GM12878 (cell line): ENCODE measurements around the gene HIP1. TPM values are rescaled to one million over a fixed set of nuclear protein-coding genes. Genes with fewer than 3 reads are reported as not detected.

Experiments used
- ATAC-seq: fragments of 200-7000 bp; cut with Tn5 transposase; 3 replicates; pipeline ENCODE4 v1.9.1; 2020; ENCODE audit warnings: mild to moderate bottlenecking, moderate library complexity
- BruUV-seq: library from RNA; stranded (reverse); fragments of 400-500 nt; replicated peaks from 2 replicates; lab custom pipeline; 2021; lab: Mats Ljungman, UMichigan
- CTCF ChIA-PET: fragments of 300-600 bp; sonication (Branson Sonifier 250); formaldehyde crosslinking; extraction: SDS; loops from one replicate; lab custom pipeline; 2021; ENCODE audit warnings: inconsistent platforms; lab: Yijun Ruan, JAX
- POLR2A ChIA-PET: fragments of 350-600 bp; formaldehyde crosslinking; extraction: SDS; loops from one replicate; lab custom pipeline; 2021; ENCODE audit warnings: inconsistent platforms; lab: Charles Lee
- RAD21 ChIA-PET: fragments of 300-600 bp; sonication (Branson Sonifier 250); formaldehyde crosslinking; loops from one replicate; lab custom pipeline; 2023; ENCODE audit warnings: antibody characterized with exemption; ENCODE audit not compliant: unreplicated experiment; lab: Charles Lee
- SMC1A ChIA-PET: fragments of 300-600 bp; sonication (Branson Sonifier 250); formaldehyde crosslinking; loops from one replicate; lab custom pipeline; 2023; ENCODE audit not compliant: unreplicated experiment, uncharacterized antibody; lab: Charles Lee
- DNase-seq: peaks from one replicate; pipeline ENCODE4 v3.0.0-alpha.2; 2011; ENCODE audit warnings: low read depth, low spot score
- FAIRE-seq: peaks from 3 replicates; lab custom pipeline; 2011; peaks lifted over from hg19 to GRCh38; lab: Jason Lieb, UNC
- H2AFZ ChIP-seq: 2 replicates; pipeline ENCODE4 v1.6.0; 2011; ENCODE audit warnings: low read depth, low read length, control low read depth; ENCODE audit not compliant: control insufficient read depth
- H3K27ac ChIP-seq: 2 replicates; pipeline ENCODE4 v1.5.1; 2011; ENCODE audit warnings: control low read depth; ENCODE audit not compliant: control insufficient read depth, insufficient read depth
- H3K27me3 ChIP-seq, 2 experiments: replicated peaks in 1 of 2; 2 replicates each; pipeline versions ENCODE4 v1.6.0 to v1.6.1; 2011; ENCODE audit warnings: low read length in 1 of 2; ENCODE audit not compliant: control insufficient read depth in 2 of 2, insufficient read depth in 2 of 2
- H3K36me3 ChIP-seq, 2 experiments: 2 replicates each; pipeline ENCODE4 v1.5.1; 2011; ENCODE audit warnings: low read length in 1 of 2; ENCODE audit not compliant: control insufficient read depth in 2 of 2, insufficient read depth in 2 of 2
- H3K4me1 ChIP-seq: 2 replicates; pipeline ENCODE4 v1.6.1; 2011; ENCODE audit warnings: mild to moderate bottlenecking, low read length, moderate library complexity, mixed read lengths; ENCODE audit not compliant: control insufficient read depth, insufficient read depth
- H3K4me2 ChIP-seq: 2 replicates; pipeline ENCODE4 v1.6.0; 2011; ENCODE audit warnings: control low read depth; ENCODE audit not compliant: control insufficient read depth, insufficient read depth
- H3K4me3 ChIP-seq: fragments of 200-600 bp; sonication (generic); 2 replicates; pipeline ENCODE4 v1.5.1; 2016
- H3K79me2 ChIP-seq: 2 replicates; pipeline ENCODE4 v1.6.0; 2011; ENCODE audit warnings: low read length; ENCODE audit not compliant: control insufficient read depth, insufficient read depth
- H3K9ac ChIP-seq: 2 replicates; pipeline ENCODE4 v1.8.0; 2011; ENCODE audit warnings: low read length, control low read depth, mixed read lengths; ENCODE audit not compliant: control insufficient read depth, insufficient read depth
- H3K9me3 ChIP-seq: replicated peaks from 3 replicates; pipeline ENCODE4 v1.5.1; 2011; ENCODE audit warnings: mild to moderate bottlenecking, low read length; ENCODE audit not compliant: control insufficient read depth, insufficient read depth
- H4K20me1 ChIP-seq: 2 replicates; pipeline ENCODE4 v1.6.0; 2011; ENCODE audit not compliant: control insufficient read depth, insufficient read depth
- IRF3 ChIP-seq: fragments of 450-650 bp; IDR thresholded peaks from 2 replicates; pipeline ENCODE4 v1.6.1; 2014; ENCODE audit warnings: mild to moderate bottlenecking
- RELA ChIP-seq: fragments of 450-650 bp; IDR thresholded peaks from 2 replicates; pipeline ENCODE4 v1.8.0; 2014; ENCODE audit warnings: borderline replicate concordance; ENCODE audit not compliant: partially characterized antibody
- REST ChIP-seq: IDR thresholded peaks from 2 replicates; pipeline ENCODE4 v1.6.1; 2012; ENCODE audit warnings: mild to moderate bottlenecking, low read depth, low read length
- WGBS: methylation state at CpG from one replicate; pipeline ENCODE4 v1.1.6; 2016; ENCODE audit warnings: low lambda C conversion rate; ENCODE audit not compliant: insufficient replicate concordance, insufficient coverage; ENCODE audit errors: missing lambda C conversion rate; 5-methylcytosine and 5-hydroxymethylcytosine counted together
- in situ Hi-C: fragments of 300-500 bp; cut with MboI; formaldehyde crosslinking; loops from 9 replicates; pipeline ENCODE4 v1.14.3; 2018; ENCODE audit warnings: mixed read lengths
- intact Hi-C: fragments of 100-400 bp; cut with micrococcal nuclease; formaldehyde crosslinking; loops from one replicate; pipeline ENCODE4 v1.14.2; 2022; ENCODE audit not compliant: unreplicated experiment
- polyA plus RNA-seq, 11 experiments: library from polyadenylated mRNA; depleted of rRNA in 4 of 11; unstranded in 6 of 11; stranded (reverse) in 5 of 11; fragments of >200 nt; fragmentation: Nextera tagmentation in 4 of 11; fragmentation: Illumina TruSeq in 1 of 11; extraction: Ambion mirVana in 4 of 11; extraction: Trizol in 1 of 11; gene quantifications; 1 replicate in 1 of 11; 2 replicates in 10 of 11; pipeline versions ENCODE4 v1.2.1 to v1.2.3, GENCODE V29; 2011 to 2016; ENCODE audit warnings: inconsistent platforms in 2 of 11, missing spikeins in 2 of 11, low read depth in 1 of 11
- total RNA-seq, 4 experiments: library from RNA; depleted of rRNA in 3 of 4; stranded (reverse); fragments of >200 nt in 3 of 4; fragmentation: Illumina TruSeq in 1 of 4; extraction: Trizol in 1 of 4; gene quantifications; 2 replicates each; pipeline versions ENCODE4 v1.2.1 to v1.2.3, GENCODE V29; 2013 to 2021

HIP1 gene
- total and polyA plus RNA-seq, 10 of the 15 experiments (the other 5 are each of a cell fraction or from before 2014, with no cell fraction given): 1.2 to 9.7 (median 3.2) TPM

GRCh38 chr7:75572396-75572795 lies 166.3 kb downstream of the HIP1 start:
- TF ChIP-seq RELA: no peak
- no peak for TF ChIP-seq REST
- TF ChIP-seq IRF3: no peak
- no peaks in the 10 kb centered on the region for H4K20me1 ChIP-seq
- no peak for DNase-seq
- POLR2A ChIA-PET: no interaction called here
- WGBS: 93% methylated on average over 5 of the region's 5 CpGs
- CTCF ChIA-PET: interaction anchor here (0.6 kb wide), 1 partner anchor 63 kb away, joined by 6 read pairs; no protein-coding TSS in a partner anchor
- no peaks in the 10 kb centered on the region for H3K36me3 ChIP-seq
- no peak overlapping the region for H3K9ac ChIP-seq
- BruUV-seq: no TSS peak
- no peak overlapping the region for H2AFZ ChIP-seq
- H3K4me1 ChIP-seq: peaks cover 3% of the 10 kb centered on the region
- SMC1A ChIA-PET: no interaction called here
- no peak for ATAC-seq
- intact Hi-C loops (no loop called here), in situ Hi-C loops (no loop called here)
- H3K27ac ChIP-seq: no peak overlapping the region
- no peak overlapping the region for H3K4me3 ChIP-seq
- H3K9me3 ChIP-seq: no peaks in the 10 kb centered on the region
- RAD21 ChIA-PET: interaction anchor here (0.6 to 0.7 kb wide), 2 partner anchors 189 to 1064 kb away, joined by 3 read pairs; no protein-coding TSS in a partner anchor
- no peak overlapping the region for H3K4me2 ChIP-seq
- H3K27me3 ChIP-seq: no peaks in the 10 kb centered on the region
- no peak for FAIRE-seq
- H3K79me2 ChIP-seq: no peaks in the 10 kb centered on the region
